VCaP (cell line): Measurements from ENCODE around the gene MST1.

ENCODE experiments used
- H3K27ac ChIP-seq: fragments of 450-650 bp; 2 replicates; pipeline ENCODE4 v1.5.1; 2017
- TF ChIP-seq, protein P1 (sequence below): fragments of 450-650 bp; conservative IDR thresholded peaks from 2 replicates; pipeline ENCODE4 v1.5.1; 2017; ENCODE audit warnings: mild to moderate bottlenecking, moderate library complexity

MST1 gene

DNA sequence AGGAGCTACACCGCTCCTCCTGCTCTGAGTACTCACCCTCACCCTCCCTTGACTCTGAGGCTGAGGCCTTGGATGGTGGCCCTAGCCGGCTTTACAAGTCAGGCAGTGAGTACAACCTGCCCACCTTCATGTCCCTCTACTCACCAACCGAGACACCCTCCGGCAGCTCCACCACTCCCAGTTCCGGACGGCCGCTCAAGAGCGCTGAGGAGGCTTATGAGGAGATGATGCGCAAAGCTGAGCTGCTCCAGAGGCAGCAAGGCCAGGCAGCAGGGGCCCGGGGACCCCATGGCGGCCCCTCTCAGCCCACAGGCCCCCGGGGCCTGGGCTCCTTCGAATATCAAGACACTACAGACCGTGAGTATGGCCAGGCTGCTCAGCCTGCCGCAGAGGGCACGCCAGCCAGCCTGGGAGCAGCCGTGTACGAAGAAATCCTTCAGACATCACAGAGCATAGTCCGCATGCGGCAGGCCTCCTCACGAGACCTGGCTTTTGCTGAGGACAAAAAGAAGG, 36.3 kb downstream of the MST1 start:
- TF ChIP-seq, protein P1, sequence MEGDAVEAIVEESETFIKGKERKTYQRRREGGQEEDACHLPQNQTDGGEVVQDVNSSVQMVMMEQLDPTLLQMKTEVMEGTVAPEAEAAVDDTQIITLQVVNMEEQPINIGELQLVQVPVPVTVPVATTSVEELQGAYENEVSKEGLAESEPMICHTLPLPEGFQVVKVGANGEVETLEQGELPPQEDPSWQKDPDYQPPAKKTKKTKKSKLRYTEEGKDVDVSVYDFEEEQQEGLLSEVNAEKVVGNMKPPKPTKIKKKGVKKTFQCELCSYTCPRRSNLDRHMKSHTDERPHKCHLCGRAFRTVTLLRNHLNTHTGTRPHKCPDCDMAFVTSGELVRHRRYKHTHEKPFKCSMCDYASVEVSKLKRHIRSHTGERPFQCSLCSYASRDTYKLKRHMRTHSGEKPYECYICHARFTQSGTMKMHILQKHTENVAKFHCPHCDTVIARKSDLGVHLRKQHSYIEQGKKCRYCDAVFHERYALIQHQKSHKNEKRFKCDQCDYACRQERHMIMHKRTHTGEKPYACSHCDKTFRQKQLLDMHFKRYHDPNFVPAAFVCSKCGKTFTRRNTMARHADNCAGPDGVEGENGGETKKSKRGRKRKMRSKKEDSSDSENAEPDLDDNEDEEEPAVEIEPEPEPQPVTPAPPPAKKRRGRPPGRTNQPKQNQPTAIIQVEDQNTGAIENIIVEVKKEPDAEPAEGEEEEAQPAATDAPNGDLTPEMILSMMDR: no peak
- no peak overlapping the region for H3K27ac ChIP-seq

DNA sequence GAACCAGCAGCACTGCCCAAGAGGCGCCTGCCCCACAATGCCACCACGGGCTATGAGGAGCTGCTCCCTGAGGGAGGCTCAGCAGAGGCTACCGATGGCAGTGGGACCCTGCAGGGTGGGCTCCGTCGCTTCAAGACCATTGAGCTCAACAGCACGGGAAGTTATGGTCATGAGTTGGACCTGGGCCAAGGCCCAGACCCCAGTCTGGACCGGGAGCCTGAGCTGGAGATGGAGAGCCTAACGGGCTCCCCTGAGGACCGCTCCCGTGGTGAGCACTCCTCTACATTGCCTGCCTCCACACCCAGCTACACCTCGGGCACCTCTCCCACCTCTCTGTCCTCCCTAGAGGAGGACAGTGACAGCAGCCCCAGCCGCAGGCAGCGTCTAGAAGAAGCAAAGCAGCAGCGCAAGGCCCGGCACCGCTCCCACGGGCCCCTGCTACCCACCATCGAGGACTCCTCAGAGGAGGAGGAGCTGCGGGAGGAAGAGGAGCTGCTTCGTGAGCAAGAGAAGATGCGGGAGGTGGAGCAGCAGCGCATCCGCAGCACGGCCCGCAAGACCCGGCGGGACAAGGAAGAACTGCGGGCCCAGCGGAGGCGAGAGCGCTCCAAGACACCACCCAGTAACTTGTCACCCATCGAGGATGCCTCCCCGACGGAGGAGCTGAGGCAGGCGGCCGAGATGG, 36.9 kb downstream of the MST1 start:
- H3K27ac ChIP-seq: no peak overlapping the region
- TF ChIP-seq, protein P1: no peak

DNA sequence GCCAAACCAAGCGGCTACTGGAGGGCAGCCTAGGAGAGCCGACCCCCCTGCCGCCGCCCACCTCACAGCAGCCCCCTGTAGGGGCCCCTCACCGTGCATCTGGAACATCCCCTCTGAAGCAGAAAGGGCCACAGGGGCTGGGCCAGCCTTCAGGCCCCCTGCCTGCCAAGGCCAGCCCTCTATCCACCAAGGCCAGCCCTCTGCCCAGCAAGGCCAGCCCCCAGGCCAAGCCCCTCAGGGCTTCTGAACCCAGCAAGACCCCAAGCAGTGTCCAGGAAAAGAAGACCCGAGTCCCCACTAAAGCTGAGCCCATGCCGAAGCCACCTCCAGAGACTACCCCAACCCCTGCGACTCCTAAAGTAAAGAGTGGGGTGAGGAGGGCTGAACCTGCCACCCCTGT, 38.6 kb downstream of the MST1 start:
- TF ChIP-seq, protein P1: no peak
- H3K27ac ChIP-seq: no peak overlapping the region

DNA sequence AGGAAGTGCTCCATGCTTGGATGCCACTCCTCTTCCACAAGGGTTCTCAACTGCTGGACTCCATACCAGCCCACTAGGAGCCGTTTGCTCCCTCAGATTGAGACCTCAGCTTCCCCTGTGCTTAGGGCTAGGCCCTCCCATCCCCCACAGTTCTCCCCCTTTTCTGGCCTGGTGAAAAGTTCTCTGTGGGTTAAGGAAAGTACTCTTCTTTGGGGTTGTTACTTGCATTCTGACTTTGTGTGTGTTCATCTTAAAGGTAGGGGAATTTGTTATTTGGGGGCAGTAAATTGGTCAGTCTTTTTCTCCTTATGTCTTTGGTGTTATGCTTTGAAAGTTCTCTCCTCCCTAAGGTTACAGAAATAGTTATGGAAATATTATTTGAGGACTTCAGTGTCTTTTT, 39.1 kb downstream of the MST1 start:
- TF ChIP-seq, protein P1: no peak
- no peak overlapping the region for H3K27ac ChIP-seq

DNA sequence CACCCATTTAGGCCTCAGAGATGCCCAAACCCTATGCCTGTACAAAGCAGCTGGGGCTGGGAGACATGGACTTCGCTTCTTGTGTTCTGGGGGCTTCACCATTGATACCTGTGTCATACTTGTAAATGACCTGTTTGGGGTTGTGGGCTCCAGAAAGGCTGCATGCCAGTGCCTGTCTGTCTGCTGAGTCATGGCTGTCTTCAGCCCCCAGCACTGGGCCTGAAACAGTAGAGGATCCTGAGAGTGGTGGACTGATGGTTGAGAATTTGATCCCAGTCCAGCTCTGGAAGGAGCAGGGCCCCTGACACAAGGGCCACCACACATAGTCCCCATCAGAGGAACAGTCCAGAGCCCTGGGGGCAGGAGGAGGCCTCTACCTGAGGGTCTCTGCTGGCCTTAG, 39.7 kb downstream of the MST1 start:
- TF ChIP-seq, protein P1: no peak
- no peak overlapping the region for H3K27ac ChIP-seq

DNA sequence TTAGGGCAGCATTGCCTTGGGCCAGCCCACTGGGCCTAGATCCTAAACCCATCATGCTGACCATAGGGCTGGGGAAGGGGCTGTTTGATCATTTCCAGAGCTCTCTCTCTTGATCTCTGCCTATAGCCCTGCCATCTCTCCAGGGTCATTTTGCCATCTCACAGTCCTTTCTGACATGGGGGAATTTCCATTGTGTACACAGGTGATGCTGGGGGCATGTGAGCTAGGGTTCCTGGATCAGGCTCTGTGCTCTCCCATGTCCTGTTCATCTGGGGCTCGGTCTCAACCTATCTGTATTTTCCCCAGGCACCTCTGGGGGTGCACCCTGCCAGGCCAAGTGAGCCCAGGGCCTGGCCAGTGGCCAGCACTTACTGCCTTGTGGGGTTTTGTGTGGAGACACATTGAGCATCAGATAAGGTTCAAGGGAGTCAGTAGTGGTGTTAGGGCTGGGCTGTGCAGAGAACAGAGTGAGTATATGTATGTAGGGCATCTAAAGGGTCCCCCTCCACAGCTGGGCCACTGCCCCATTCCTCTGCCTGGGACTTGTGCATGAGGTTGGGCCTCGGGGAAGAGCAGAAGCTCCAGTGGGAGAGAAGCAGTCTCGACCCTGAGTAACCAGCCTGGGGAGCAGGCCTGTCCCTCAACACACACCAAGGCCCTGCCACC, 40.8 kb downstream of the MST1 start:
- TF ChIP-seq, protein P1: no peak
- H3K27ac ChIP-seq: no peak overlapping the region

DNA sequence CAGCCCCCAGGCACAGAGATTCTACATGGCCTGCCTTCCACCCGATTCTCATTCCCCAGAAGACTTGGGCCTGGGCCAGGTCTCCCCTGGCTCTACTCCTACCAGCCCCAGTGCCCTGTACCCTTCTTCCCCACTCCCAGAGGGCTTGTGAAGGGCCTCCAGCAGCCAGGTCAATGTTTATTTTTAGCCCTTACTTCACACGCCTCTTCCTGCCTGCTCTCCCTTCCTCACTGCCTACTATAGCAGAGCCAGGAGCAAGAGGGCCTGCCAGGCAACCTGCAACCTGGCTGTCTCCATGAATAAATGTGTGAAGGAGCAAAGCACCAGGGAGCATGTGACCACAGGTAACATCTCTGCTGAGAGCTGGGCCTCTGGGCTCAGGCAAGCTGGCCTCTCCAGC, 41.5 kb downstream of the MST1 start:
- no peak overlapping the region for H3K27ac ChIP-seq
- TF ChIP-seq, protein P1: no peak
